ENCODE results near the gene FCRL1.

- TF ChIP-seq EP300 (IDR thresholded peaks at IDR 0.05; ENCODE audit: borderline replicate concordance) (no peak), ZBTB7A (IDR thresholded peaks at IDR 0.05; ENCODE audit: low read depth) (no peak), FOXM1 (IDR thresholded peaks at IDR 0.05; ENCODE audit: borderline replicate concordance, low read depth) (no peak)
These were observed 37.0 kb downstream of the FCRL1 start for GRCh38 chr1:157782931-157783330.

Measured in Ishikawa (cell line).